NCI-H1694 (cell line): ENCODE measurements around the gene NDUFS6.
"Not testable (repeated sequence)": the region's sequence is repeated elsewhere in the genome, so short reads cannot be mapped to it uniquely, and the experiment has no call there.

Experiments
- DNase-seq: peaks from one replicate; lab custom pipeline; 2025; lab: John Stamatoyannopoulos, UW

NDUFS6 gene

DNA sequence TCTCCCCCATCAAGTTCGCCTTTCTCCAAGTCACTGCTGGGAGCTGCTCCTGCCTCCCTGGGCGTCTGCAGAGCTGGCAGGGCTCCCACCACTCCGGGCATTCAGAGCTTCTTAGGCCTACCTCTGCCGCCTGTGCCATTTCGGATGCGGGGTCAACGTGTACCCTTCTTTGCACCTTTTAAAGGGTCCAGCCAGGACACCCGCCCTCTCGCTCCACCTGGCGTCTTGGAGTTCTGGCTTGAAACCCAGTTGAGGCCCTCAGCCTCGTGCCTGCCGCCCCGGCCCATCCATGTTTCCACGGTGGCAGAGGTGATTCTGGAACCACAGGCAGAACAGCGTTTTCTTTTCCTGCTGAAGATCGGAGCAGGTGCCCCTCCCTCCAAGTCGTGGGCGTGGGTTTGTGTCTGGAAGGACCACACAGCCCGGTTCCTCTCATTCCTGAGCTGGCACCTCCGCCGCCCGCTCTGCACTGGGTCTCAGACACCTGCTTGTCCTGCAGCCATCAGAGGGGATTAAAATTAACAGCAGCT lies 32.9 kb downstream of the NDUFS6 start:
- no peak for DNase-seq

DNA sequence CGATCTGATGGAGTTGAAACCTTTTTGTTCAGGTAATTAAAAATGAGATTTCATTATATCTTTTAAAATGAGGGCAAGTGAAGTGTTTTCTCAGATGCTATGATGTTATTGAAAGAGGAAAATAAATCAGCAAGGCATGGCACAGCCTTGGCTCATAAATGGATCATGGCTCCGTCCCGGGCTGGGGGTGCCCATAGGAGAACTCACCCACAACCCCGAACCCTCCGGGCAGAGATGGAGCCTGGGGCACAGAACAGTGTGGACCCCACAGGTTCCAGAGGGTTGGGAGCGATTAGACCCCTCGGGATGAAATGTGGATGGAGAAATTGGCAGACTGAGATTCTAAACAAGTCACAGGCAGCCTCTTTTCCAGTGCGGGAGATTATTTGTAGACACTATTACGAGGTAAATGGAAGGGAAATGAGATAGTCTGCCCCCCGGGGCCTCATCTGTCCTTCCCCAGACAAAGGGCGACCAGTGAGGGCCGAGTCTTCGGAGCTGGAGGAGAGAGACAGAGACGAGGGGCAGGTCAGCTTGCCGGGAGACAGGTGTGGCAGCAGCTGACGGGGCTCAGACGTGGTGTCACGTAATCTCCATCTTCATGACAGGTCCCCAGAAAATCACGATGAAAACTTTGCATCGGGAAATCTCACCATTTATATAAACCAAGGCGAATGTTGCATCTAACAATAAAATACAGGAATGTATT lies 33.7 kb downstream of the NDUFS6 start:
- DNase-seq: no peak

DNA sequence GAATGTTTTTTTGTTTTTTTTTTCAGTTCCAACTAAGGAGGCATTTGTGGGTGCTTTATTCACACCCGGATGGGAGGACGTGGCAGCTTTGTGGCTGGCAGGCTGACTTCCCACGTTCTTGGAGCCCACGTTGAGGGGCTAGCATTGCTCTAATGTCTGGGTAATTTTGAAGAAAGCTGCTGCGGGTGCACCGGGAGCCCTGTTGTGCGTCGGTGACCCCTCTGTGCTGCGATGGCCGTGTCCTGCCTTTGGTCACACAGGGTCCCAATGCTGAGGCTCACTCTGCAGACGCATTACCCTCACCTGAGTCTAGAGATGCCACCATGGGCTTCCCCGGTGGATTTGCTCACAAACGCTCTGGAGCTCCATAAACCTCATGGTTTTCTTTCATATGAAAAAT lies 34.2 kb downstream of the NDUFS6 start:
- no peak for DNase-seq

DNA sequence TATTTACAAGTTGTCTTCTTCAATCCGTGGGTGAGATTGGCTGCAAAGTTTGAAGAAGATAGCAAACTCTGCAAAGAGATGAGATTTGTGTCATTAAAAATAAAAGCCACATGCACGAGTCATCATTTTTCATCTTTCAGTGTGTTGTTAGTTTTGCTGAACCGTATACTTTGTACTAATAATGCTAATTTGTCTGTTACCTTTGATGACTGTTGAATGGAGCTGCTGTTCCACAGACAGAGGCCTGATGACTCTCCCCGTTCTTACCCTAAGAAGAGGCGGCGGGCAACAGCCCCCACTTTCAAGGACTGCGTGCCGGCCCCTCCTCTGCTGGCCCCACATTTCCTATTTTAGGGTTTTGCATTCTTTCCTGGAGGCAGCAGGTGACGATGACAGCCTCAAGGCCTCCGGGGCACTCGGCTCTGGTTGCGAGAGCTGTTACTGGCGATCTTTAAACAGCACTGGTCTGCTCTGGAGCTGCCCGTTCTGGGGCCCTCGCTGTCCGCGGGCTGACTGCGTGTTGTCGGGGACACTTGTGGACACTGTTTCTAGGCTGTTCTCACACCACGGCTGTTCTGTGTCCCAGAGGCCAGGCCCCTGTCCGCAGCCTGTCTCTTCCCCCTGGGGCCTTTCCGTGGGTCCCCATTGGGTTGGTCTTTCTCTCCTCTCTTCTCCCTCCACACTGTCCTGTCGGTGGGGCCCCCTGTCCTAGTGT lies 35.1 kb downstream of the NDUFS6 start:
- DNase-seq: no peak

DNA sequence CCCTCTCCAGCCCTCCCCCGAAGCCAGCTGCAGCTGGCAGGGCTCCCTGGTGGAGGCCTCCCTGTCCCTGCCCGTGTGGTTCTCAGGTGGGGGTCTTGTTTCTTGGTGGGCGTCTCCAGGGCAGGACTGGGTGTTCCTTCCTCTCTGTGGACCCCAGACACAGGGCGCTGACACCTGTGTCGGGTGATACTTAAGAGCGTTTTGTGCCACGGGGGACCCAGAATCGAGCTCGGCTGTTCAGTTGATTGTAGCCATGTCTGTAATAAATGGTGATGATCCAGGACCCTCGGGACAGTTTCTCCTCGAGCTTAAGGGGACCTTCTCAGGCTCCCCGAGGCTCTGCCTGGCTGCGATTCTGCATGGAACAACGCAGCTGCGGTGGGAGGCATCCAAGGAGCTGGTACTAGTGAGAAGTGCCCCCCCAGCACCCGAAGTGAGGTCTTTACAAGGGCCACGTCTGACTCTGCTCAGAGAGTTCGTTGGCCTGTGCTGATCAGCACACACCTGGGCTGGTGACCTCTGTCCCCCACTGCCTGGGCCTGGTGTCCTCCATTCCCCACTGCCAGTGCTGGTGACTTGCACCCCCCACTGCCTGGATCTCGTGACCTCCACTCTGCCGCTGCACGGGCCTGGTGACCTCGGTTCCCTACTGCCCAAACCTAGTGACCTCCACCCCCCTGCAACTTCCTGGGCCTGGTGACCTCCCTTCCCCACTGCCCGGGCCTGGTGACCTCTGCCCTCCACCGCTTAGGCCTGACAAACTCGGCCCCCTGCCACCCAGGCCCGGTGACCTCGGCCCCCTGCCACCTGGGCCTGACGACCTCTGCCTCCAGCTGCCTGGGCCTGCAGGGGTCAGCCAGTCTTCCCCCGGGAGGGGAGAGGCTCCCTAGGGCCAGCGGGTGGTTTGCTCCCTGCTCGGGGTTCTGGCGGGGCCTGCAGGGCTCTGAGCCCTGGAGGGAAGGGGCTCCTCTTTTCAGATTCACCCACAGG lies 36.0 kb downstream of the NDUFS6 start:
- no peak for DNase-seq

DNA sequence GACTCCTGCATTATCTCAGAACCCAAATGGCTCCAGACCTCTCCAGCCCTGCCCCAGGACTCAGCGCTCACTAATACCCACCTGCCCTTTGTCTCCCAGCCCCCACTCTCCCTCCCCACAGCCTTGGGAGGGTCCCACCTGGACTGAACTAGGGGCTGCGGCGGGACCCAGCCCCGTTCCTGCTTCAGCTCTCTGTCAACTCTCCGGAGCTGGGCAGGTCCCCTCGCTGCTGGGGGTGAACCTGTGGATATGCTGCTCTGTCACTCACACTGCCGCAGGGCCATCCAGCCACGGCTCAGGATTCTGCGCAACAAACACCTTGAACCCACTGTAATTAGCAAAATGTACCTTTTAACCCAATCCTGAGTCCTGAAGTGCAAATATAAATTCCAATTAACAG lies 36.8 kb downstream of the NDUFS6 start:
- DNase-seq: no peak

DNA sequence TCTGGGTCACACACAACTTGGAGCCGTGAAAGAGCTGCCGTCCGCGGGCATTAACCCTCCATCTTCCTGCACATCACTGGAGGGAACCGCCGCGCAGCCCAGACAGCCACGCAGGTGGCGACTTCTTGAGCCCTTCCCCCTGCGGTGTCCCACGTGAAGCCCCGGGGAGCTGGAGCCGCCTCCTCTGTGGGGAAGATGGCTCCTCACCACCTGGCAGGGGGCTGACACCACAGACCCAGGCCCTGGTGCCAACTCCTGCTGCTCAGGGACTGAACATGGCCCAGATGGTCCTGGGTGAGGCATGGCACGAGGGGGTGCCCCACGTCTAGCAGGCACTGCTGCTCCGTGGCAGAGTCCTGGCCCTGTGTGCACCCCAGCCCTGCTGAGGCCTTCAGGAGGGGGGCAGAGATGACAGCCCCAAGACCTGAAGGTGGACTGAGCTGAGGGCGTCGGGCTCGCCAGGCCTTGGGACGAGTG lies 38.9 kb downstream of the NDUFS6 start:
- no peak for DNase-seq

DNA sequence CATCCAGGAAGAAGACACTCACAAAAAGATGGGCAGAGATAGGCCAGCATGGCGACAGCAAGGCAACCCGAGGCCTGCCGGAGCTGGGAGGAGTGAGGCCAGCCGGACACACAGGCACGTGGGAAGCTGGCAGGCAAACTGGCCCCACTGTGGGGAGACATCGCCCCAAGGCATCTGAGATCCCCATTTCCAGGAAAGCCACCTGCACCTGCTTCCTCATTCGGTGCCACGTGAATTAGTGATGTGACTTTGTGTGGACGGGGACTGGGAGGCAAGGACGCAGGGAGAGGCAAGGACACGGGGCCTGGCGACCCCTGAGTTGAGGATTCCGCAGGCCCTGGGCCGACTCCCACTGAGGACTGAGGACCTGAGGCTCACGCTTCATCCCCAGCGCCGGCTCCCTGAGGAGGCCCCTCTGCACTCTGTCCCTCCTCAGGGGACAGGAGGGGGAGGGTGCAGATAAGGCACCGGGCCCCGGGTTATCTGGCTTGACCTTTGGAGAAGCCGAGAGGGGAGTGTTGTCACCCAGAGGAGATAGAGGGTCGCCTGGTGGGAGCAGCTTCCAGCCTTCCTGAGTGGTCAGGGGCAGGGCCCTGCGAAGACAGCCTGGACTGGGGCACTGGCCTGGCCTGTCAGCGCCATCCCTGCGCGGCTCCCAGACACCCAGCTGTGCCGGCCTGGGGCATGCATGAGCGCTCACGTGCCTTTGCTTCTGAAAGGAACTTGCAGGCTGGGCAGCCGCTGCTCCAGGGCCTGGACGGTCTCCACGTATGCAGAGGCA lies 39.7 kb downstream of the NDUFS6 start:
- DNase-seq: no peak

DNA sequence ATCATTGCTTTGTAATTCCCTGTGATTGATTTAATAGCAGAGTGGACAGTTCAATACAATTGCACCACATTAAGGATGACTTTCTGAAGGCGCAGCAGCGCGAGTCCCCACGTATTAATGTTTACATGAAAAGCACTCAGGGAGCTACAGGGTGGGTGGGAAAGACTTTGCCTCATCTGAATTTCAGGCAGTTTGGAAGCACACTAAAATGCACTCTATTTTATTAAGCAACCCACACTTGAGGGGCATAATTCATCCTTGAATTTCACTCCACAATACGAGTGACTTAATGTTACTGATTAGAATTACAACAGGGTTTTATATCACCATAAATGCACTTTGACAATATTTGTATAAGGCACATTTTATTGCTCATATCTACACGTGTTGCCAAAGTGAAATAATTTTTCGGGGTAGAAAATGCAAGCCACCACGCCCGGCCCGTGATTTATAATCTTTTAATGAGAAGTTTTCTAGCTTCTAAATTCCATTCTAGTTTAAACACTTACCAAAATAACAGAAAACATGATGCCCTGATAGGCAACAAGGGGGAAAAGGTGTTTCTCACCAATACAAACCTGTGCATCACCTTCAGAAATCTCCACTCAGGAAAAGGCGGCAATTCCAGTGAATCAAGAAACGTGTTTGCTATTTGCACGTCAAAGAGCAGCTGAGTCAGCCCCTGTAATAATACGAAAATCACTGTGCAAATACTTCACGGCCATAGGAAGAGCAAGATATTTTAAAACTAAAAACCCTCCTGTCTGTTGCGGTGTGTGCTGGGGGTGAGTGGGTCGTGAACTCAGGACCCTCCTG lies 41.0 kb downstream of the NDUFS6 start:
- no peak for DNase-seq

DNA sequence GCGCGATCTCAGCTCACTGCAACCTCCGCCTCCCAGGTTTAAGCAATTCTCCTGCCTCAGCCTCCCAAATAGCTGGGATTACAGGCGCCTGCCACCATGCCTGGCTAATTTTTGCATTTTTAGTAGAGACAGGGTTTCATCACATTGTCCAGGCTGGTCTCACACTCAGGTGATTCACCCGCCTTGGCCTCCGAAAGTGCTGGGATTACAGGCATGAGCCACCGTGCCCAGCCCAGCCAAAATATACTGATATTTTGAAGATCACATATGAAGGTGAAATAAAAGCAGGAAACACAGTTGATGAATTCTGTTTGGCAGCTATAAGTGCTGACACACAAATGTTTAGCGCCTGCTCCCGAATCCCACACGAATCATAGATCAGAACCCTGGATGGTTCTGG lies 42.6 kb downstream of the NDUFS6 start:
- not testable (repeated sequence) for DNase-seq

DNA sequence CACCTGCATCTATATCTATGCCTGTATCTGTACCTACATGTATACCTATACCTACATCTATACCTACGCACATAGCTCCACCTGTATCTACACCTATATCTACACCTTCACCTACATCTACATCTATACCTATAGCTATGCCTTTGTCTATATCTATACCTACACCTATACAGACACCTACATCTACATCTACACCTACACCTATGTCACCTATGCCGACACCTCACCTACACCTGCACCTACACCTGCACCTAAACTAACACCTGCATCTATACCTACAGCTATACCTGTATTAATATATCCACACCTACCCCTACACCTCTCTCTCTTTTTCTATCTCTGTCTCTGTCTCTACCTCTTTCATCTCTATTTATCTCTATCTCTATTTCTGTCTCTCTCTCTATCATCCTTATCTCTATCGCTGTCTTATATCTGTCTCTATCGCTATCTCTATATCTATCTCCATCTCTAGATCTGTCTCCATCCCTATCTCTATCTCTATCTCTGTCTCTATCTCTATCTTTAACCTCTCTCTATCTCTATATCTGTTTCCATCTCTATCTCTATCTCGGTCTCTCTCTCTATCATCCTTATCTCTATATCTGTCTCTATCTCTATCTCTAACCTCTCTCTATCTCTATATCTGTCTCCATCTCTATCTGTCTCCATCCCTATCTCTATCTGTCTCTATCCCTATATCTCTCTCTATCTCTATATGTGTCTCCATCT lies 43.7 kb downstream of the NDUFS6 start:
- DNase-seq: no peak

DNA sequence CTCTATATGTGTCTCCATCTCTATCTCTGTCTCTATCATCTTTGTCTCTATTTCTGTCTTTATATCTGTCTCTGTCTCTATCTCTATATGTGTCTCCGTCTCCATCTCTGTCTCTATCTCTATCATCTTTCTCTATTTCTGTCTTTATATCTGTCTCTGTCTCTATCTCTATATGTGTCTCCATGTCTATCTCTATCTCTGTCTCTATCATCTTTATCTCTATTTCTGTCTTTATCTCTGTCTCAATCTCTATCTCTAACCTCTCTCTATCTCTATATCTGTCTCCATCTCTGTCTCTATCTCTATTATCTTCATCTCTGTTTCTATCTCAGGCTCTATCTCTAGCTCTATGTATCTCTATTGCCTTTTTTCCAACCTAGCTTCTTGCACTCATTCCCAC lies 44.5 kb downstream of the NDUFS6 start:
- no peak for DNase-seq

DNA sequence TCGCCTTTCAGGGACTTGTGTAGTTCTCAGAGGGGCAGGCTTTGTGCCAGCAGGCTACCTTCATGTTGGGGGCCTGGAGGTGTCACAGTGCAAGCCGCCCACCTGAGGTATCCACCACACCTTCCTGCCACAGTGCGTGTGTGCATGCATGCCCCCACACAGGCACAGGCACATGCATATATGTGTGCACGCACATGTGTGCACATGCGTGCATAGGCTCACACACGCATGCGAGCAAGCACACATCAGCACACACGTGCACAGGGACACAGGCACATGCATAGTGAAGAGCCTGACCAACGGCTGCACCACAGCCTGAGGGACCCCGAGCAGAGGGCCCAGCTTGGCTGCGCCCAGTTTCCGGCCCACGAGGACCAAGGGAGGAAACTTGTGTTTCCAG lies 45.4 kb downstream of the NDUFS6 start:
- no peak for DNase-seq

DNA sequence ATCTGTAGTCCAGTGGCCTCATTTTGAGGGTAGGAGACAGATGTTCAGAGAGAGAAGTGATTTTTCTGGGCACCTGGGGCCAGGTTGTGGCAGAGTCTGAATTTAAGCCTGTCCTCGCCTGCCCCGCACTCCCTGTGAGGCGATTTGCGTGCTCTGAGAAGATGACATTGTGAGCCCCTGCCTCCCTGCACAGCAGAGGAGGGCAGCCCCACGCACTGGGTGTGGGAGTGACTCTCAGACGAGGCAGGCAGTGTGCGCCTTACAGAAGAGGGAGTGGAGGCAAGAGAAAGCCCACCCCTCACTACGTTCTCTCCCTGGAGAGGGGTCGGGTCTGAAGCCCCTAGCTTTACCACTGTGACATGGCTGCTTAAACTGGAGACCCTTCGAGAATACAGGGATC lies 45.8 kb downstream of the NDUFS6 start:
- DNase-seq: no peak

DNA sequence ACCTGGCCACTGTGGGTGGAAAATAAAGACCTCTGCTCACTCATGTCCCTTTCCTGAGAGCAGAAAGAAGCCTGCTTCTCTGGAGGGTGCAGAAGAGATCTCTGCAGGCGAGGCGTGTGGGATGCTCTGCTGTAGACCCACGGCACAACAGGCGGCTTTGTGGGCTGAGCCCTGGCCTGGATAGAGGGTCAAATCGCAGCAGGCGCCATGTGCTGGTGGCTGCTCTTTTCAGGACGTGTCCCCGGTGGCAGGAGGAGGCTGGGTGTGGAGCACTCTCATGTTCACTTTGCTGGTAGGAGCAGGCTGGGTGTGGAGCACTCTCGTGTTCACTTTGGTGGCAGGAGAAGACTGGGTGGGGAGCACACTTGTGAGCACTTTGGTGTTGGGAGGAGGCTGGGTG lies 46.4 kb downstream of the NDUFS6 start:
- DNase-seq: no peak

DNA sequence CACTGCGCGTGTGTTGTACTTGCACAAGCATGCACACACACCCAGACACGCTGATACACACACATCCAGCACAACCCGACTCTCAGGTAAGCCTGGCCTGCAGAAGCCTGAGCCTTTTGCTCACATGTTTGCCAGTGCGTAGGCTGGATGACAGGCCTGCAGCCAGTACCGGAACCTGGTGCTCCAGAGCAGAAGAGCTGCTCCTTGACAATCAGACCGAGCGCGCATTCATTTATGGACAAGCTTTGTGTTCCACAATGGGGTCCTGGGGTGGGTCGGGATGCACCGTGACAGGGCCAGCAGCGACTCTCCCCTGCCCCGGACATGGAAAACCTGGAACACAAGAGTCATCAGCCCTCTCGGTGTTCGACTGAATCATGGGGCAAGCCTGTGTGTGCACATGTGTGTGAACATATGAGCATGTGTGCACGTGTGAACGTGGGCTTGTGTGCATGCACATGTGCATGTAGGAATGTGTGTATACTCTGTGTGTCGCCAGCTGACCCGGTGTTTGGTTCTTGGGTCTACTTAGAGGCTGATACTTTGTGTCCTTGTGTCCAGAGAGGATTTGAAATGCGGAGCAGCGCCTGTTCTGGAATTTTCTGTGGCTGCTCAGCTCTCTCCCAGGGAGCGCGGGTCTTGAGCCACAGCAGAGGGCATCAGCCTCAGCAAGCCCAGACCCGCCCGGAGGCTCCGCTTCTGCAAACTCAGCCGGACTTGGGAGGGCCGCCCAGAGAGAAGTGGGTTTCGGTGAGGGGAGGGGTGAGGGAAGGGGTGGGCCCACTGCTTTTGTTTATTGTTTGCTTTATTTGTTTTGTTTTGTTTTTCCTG lies 49.3 kb downstream of the NDUFS6 start:
- no peak for DNase-seq

DNA sequence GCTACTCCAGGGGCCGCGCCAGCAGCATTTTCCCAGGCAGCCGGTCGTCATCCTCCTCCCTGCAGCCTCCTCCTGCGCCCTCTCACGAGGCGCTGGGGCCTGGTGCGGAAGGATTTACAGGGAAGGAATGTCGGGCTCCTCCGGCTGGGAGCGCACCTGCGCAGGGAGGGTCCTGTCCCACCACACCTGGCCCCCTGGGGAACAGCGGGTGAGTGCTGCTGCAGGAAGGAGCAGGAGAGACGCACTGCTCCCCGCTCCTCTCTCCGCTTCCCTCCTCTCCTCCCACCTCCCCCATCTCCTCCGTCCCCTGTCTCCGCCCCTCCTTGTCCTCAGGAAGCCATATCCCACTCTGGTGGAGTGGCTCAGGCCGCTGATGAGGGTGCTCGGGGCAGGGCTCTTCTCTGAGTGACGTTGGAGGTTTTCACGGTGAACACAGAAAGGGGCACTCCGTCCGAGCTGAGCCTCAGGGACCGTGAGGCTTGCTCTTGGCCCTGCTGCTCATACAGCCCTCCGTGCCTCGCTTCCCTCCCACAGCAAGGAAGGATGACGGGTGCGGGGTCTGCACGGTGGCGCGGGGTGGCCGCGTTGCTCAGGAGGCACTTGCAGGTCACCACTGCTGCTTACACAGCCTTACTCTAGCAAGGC lies 50.2 kb downstream of the NDUFS6 start:
- no peak for DNase-seq

DNA sequence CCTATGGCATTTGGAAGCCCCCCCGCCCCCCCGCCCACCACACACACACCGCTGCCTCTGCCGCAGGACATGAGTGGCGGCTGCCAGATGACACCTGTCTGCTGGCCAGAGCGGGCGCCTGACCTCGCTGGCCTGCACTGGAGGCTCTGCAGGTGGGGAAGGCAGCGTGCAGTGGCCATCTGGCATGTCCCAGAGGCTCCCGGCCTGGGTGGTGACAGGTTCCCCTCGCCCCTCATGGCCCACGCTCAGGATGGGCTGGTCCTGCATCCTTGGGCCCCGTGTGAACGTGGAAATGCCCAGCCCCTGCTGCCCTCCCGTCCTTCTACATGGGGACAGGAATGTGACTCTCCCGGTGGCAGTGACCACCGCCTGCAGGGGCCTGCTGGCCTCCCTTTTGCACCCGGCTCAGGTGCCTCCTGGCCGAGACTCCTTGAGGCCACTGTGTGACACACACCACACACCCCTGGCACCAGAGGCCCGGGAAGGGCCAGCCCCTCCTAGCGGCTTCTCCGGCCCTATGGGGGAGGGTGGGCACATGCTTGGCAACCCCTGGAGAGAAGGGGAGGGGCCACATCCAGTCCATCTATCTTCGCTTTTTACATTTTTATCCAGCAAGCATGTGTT lies 51.2 kb downstream of the NDUFS6 start:
- no peak for DNase-seq
